Karpas-422 (cell line): Measurements from ENCODE around the gene KIAA0753. TPM values are rescaled to one million over a fixed set of nuclear protein-coding genes. Genes with fewer than 3 reads are reported as not detected.

Source experiments
- small RNA-seq: library from RNA; depleted of rRNA; stranded (forward); fragments of <200 nt; gene quantifications from one replicate; pipeline ENCODE3, GENCODE V24; 2014
- total RNA-seq: library from RNA; depleted of rRNA; stranded (reverse); fragments of >200 nt; shearing (Covaris generic); gene quantifications from 2 replicates; pipeline ENCODE4 v1.2.3, GENCODE V29; 2014; ENCODE audit warnings: low replicate concordance; rRNA removed

Gene KIAA0753
- total RNA-seq, 1 experiment from 2014 or later, result 30.5 TPM

Small RNA genes lying within 50 kb of the gene (small RNA-seq; reads per million reads assigned to genes)
- gene MIR4520-1 (not detected), gene RNA5SP435 (0.12 reads per million)

Other genes with a start within 250 kb of the KIAA0753 start
- not detected in 2 replicates for gene AIPL1, start 205.6 kb downstream of the KIAA0753 start, total RNA-seq
- gene PIMREG, start 196.3 kb downstream of the KIAA0753 start, total RNA-seq, result not detected in 2 replicates
- gene PITPNM3, start 84.2 kb downstream of the KIAA0753 start, total RNA-seq, result 0.04 and 0.43 TPM in 2 replicates
- gene TXNDC17, start 349 bp upstream of the KIAA0753 start, total RNA-seq, result 75.4 and 83.2 TPM in 2 replicates
- gene MED31, start 10.9 kb upstream of the KIAA0753 start, total RNA-seq, result 11.0 and 45.3 TPM in 2 replicates
- 0.18 TPM in 1 of 2 replicates, not detected in the other for gene C17orf100, start 11.1 kb upstream of the KIAA0753 start, total RNA-seq
- gene SLC13A5, start 72.7 kb upstream of the KIAA0753 start, total RNA-seq, result not detected in 2 replicates
- 4.7 and 8.3 TPM in 2 replicates for gene XAF1, start 115.3 kb upstream of the KIAA0753 start, total RNA-seq
- gene FBXO39, start 135.5 kb upstream of the KIAA0753 start, total RNA-seq, result not detected in 2 replicates
- not detected in 2 replicates for gene TEKT1, start 191.0 kb upstream of the KIAA0753 start, total RNA-seq